ENCODE results near the gene AGBL1.
"Not testable (repeated sequence)": the region's sequence is repeated elsewhere in the genome, so short reads cannot be mapped to it uniquely, and the experiment has no call there.

DNA sequence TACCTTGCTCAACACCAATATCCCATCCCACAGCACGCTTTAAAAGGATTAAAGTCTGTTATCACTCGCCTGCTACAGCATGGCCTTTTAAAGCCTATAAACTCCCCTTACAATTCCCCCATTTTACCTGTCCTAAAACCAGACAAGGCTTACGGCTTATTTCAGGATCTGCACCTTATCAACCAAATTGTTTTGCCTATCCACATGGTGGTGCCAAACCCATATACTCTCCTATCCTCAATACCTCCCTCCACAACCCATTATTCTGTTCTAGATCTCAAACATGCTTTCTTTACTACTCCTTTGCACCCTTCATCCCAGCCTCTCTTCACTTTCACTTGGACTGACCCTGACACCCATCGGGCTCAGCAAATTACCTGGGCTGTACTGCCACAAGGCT is 962.9 kb downstream of the AGBL1 start:
- not testable (repeated sequence) for TF ChIP-seq CTCF (IDR thresholded peaks at IDR 0.05; ENCODE audit: insufficient read depth, low read depth, low read length); EZH2 (IDR thresholded peaks at IDR 0.05; ENCODE audit: insufficient read depth, low read length)
